SK-N-SH (cell line): ENCODE data around the gene OCSTAMP. TPM values are rescaled to one million over a fixed set of nuclear protein-coding genes. Genes with fewer than 3 reads are reported as not detected.

Source experiments
- CTCF ChIA-PET: fragments of 300-600, 350-600 bp; formaldehyde crosslinking; extraction: SDS; loops from one replicate; lab custom pipeline; 2021; lab: Yijun Ruan, JAX
- POLR2A ChIA-PET: fragments of 350-600 bp; sonication (Branson Sonifier 250); formaldehyde crosslinking; extraction: SDS; loops from one replicate; lab custom pipeline; 2020; ENCODE audit warnings: antibody characterized with exemption, inconsistent platforms; lab: Yijun Ruan, JAX
- DNase-seq: peaks from one replicate; pipeline ENCODE4 v3.0.0; 2012
- H2AFZ ChIP-seq: fragments of 200-600 bp; sonication (generic); 2 replicates; pipeline ENCODE4 v1.8.1; 2016; ENCODE audit warnings: antibody characterized with exemption, mild to moderate bottlenecking, low read depth
- H3F3A ChIP-seq: fragments of 200-600 bp; sonication (generic); replicated peaks from 2 replicates; pipeline ENCODE3; 2016; ENCODE audit warnings: antibody characterized with exemption, mild to moderate bottlenecking; ENCODE audit not compliant: insufficient read depth
- H3K27ac ChIP-seq, 2 experiments: fragments of 200-500 bp in 1 of 2; fragments of 200-600 bp in 1 of 2; sonication (Bioruptor generic) in 1 of 2; sonication (generic), shearing (Covaris generic) in 1 of 2; 2 replicates each; pipeline versions ENCODE4 v1.5.1 to v1.6.1; 2014 to 2016; ENCODE audit warnings: low read depth in 2 of 2, inconsistent platforms in 1 of 2, low read length in 1 of 2, mild to moderate bottlenecking in 1 of 2, mixed read lengths in 1 of 2
- H3K27me3 ChIP-seq: fragments of 200-600 bp; sonication (generic), shearing (Covaris generic); 2 replicates; pipeline ENCODE4 v1.6.1; 2016; ENCODE audit warnings: mixed run types; ENCODE audit not compliant: insufficient read depth
- H3K36me3 ChIP-seq, 2 experiments: fragments of 200-500 bp in 1 of 2; fragments of 200-600 bp in 1 of 2; sonication (Bioruptor generic) in 1 of 2; sonication (generic) in 1 of 2; replicated peaks in 1 of 2; 2 replicates each; pipeline versions ENCODE3 to v1.5.1; 2014 to 2016; ENCODE audit warnings: low read length in 1 of 2, mild to moderate bottlenecking in 1 of 2; ENCODE audit not compliant: insufficient read depth in 2 of 2, control insufficient read depth in 1 of 2
- H3K4me1 ChIP-seq, 2 experiments: fragments of 200-500 bp in 1 of 2; fragments of 200-600 bp in 1 of 2; sonication (Bioruptor generic) in 1 of 2; sonication (generic), shearing (Covaris generic) in 1 of 2; 2 replicates each; pipeline versions ENCODE4 v1.5.1 to v1.6.1; 2014 to 2016; ENCODE audit warnings: low read depth in 1 of 2, low read length in 1 of 2, mixed run types in 1 of 2; ENCODE audit not compliant: insufficient read depth in 2 of 2, control insufficient read depth in 1 of 2
- H3K4me2 ChIP-seq: fragments of 200-600 bp; sonication (generic), shearing (Covaris generic); 2 replicates; pipeline ENCODE4 v1.6.1; 2017; ENCODE audit warnings: mixed run types
- H3K4me3 ChIP-seq, 2 experiments: fragments of 200-500 bp in 1 of 2; fragments of 200-600 bp in 1 of 2; sonication (Bioruptor generic) in 1 of 2; sonication (generic), shearing (Covaris generic) in 1 of 2; 2 replicates each; pipeline versions ENCODE4 v1.5.1 to v1.8.1; 2014 to 2016; ENCODE audit warnings: low read depth in 2 of 2, inconsistent platforms in 1 of 2, low read length in 1 of 2, mild to moderate bottlenecking in 1 of 2, mixed read lengths in 1 of 2, moderate library complexity in 1 of 2
- H3K79me2 ChIP-seq: fragments of 200-600 bp; sonication (generic); 2 replicates; pipeline ENCODE4 v1.8.1; 2017; ENCODE audit warnings: mild to moderate bottlenecking; ENCODE audit not compliant: insufficient read depth
- H3K9ac ChIP-seq: fragments of 200-600 bp; sonication (generic); 2 replicates; pipeline ENCODE4 v1.6.1; 2017; ENCODE audit warnings: mixed run types
- H3K9me2 ChIP-seq: fragments of 200-600 bp; sonication (generic); 2 replicates; pipeline ENCODE4 v1.6.1; 2017; ENCODE audit warnings: mixed run types
- H3K9me3 ChIP-seq: fragments of 200-600 bp; sonication (generic); 2 replicates; pipeline ENCODE4 v1.6.1; 2017; ENCODE audit warnings: mixed run types, mild to moderate bottlenecking, moderate library complexity
- H4K20me1 ChIP-seq: fragments of 200-600 bp; sonication (generic); 2 replicates; pipeline ENCODE4 v1.6.1; 2017; ENCODE audit warnings: mild to moderate bottlenecking, mixed run types; ENCODE audit not compliant: insufficient read depth
- CTCF ChIP-seq: fragments of 200-600 bp; sonication (generic); IDR thresholded peaks from 2 replicates; pipeline ENCODE4 v1.6.1; 2017; ENCODE audit warnings: antibody characterized with exemption, mild to moderate bottlenecking, moderate library complexity
- FOSL2 ChIP-seq: IDR thresholded peaks from 2 replicates; pipeline ENCODE4 v1.4.0; 2012; ENCODE audit warnings: low read depth, mild to moderate bottlenecking, moderate library complexity, borderline replicate concordance
- FOXJ3 ChIP-seq: sonication (generic); formaldehyde crosslinking; IDR thresholded peaks from 2 replicates; pipeline ENCODE4 v1.5.1; 2020; ENCODE audit warnings: mild to moderate bottlenecking, missing genetic modification reagents
- FOXM1 ChIP-seq: IDR thresholded peaks from 2 replicates; pipeline ENCODE4 v1.4.0; 2012; ENCODE audit warnings: low read depth, mild to moderate bottlenecking
- GABPA ChIP-seq: IDR thresholded peaks from 2 replicates; pipeline ENCODE4 v1.4.0; 2012; ENCODE audit warnings: low read depth, mild to moderate bottlenecking
- IRF3 ChIP-seq: fragments of 150-350 bp; IDR thresholded peaks from 2 replicates; pipeline ENCODE4 v1.6.1; 2016; ENCODE audit warnings: mild to moderate bottlenecking, low read depth, low read length
- MEF2A ChIP-seq: IDR thresholded peaks from 2 replicates; pipeline ENCODE4 v1.4.0; 2012; ENCODE audit warnings: low read depth, borderline replicate concordance
- PBX3 ChIP-seq: IDR thresholded peaks from 2 replicates; pipeline ENCODE4; 2012
- REST ChIP-seq: IDR thresholded peaks from 2 replicates; pipeline ENCODE4 v1.6.1; 2012; ENCODE audit warnings: mild to moderate bottlenecking, low read depth, low read length, moderate library complexity
- RFX5 ChIP-seq: IDR thresholded peaks from 2 replicates; pipeline ENCODE4 v1.6.1; 2012; ENCODE audit warnings: mild to moderate bottlenecking, improper control_type of control experiment, low read length
- SIN3A ChIP-seq: IDR thresholded peaks from 2 replicates; pipeline ENCODE4 v1.6.1; 2012; ENCODE audit warnings: low read depth, mild to moderate bottlenecking, low read length, moderate library complexity, borderline replicate concordance
- SMC3 ChIP-seq: IDR thresholded peaks from 2 replicates; pipeline ENCODE4 v1.6.1; 2012; ENCODE audit warnings: low read depth, low read length, improper control_type of control experiment
- TAF1 ChIP-seq: IDR thresholded peaks from 2 replicates; pipeline ENCODE4 v1.6.1; 2012; ENCODE audit warnings: low read depth, mild to moderate bottlenecking, low read length, moderate library complexity, borderline replicate concordance
- TCF12 ChIP-seq: IDR thresholded peaks from 2 replicates; pipeline ENCODE4 v1.4.0; 2012
- TEAD4 ChIP-seq: IDR thresholded peaks from 2 replicates; pipeline ENCODE4 v1.4.0; 2012; ENCODE audit warnings: mild to moderate bottlenecking, borderline replicate concordance; ENCODE audit not compliant: insufficient read depth
- USF1 ChIP-seq: IDR thresholded peaks from 2 replicates; pipeline ENCODE4 v1.4.0; 2012; ENCODE audit warnings: low read depth, borderline replicate concordance
- YY1 ChIP-seq: IDR thresholded peaks from 2 replicates; pipeline ENCODE4 v1.4.0; 2012; ENCODE audit warnings: low read depth, mild to moderate bottlenecking
- WGBS: methylation state at CpG from one replicate; pipeline ENCODE4 v1.1.6; 2017; ENCODE audit warnings: low lambda C conversion rate; 5-methylcytosine and 5-hydroxymethylcytosine counted together
- polyA plus RNA-seq, 3 experiments: library from polyadenylated mRNA; depleted of rRNA; stranded (reverse); fragments of >200 nt; gene quantifications; 2 replicates each; pipeline ENCODE4 v1.2.3, GENCODE V29; 2012
- TF ChIP-seq, protein P1 (sequence below): IDR thresholded peaks from 2 replicates; pipeline ENCODE4 v1.4.0; 2012; ENCODE audit warnings: low read depth, borderline replicate concordance
- TF ChIP-seq, protein P2 (sequence below): IDR thresholded peaks from 2 replicates; pipeline ENCODE4 v1.4.0; 2012; ENCODE audit warnings: low read depth

Gene OCSTAMP
- polyA plus RNA-seq, 1 of the 3 experiments (the other 2 are of a cell fraction): not detected

DNA sequence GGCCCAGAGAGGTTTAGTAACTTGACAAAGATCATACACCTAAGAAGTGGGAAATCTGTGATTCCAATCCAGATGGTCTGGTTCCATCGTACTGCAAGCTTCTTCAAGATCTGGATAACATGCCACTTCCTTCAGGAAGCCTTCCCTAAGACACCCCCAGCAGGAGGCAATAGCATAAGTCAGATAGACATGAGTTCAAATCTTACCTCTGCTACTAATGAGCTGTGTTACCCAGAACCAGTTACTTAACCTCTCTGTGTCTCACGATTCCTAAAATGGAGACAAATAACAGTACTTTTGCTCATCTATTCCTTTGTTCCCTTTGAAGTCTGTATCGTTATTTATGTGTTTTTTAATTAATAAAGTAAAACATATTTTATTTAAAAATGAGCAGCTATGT lies 22.3 kb upstream of the OCSTAMP start:
- Histone ChIP-seq H3K4me3 (no peak overlapping the region), H3K9me2 (no peaks in the 10 kb centered on the region), H3K4me2 (no peak overlapping the region), H3K4me1 (peaks cover 0 to 29% of the 10 kb centered on the region in 2 experiments; a peak in 1 of 4 replicates), H3K9me3 (no peaks in the 10 kb centered on the region), H4K20me1 (no peaks in the 10 kb centered on the region), H3K79me2 (no peaks in the 10 kb centered on the region), H3K27me3 (no peaks in the 10 kb centered on the region), H3K27ac (no peak overlapping the region), H3F3A (no peaks in the 10 kb centered on the region), H2AFZ (no peak overlapping the region), H3K9ac (no peak overlapping the region), H3K36me3 (no peaks in the 10 kb centered on the region)
- ChIA-PET POLR2A (no interaction called here), CTCF (interaction anchor here (0.9 to 4.3 kb wide), 6 partner anchors 10 to 108 kb away, joined by 3 to 21 read pairs (median 5); no protein-coding TSS in a partner anchor)
- WGBS: 37% methylated on average over 3 of the region's 3 CpGs
- TF ChIP-seq TAF1: no peak
- no peak for TF ChIP-seq GABPA
- no peak for TF ChIP-seq CTCF
- TF ChIP-seq IRF3: no peak
- no peak for TF ChIP-seq FOXJ3 (CRISPR knock-in tag)
- TF ChIP-seq PBX3: no peak
- TF ChIP-seq, protein P1, sequence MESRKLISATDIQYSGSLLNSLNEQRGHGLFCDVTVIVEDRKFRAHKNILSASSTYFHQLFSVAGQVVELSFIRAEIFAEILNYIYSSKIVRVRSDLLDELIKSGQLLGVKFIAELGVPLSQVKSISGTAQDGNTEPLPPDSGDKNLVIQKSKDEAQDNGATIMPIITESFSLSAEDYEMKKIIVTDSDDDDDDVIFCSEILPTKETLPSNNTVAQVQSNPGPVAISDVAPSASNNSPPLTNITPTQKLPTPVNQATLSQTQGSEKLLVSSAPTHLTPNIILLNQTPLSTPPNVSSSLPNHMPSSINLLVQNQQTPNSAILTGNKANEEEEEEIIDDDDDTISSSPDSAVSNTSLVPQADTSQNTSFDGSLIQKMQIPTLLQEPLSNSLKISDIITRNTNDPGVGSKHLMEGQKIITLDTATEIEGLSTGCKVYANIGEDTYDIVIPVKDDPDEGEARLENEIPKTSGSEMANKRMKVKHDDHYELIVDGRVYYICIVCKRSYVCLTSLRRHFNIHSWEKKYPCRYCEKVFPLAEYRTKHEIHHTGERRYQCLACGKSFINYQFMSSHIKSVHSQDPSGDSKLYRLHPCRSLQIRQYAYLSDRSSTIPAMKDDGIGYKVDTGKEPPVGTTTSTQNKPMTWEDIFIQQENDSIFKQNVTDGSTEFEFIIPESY: no peak
- TF ChIP-seq, protein P2, sequence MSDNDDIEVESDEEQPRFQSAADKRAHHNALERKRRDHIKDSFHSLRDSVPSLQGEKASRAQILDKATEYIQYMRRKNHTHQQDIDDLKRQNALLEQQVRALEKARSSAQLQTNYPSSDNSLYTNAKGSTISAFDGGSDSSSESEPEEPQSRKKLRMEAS: no peak
- no peak for TF ChIP-seq RFX5
- TF ChIP-seq MEF2A: no peak
- TF ChIP-seq REST: no peak
- no peak for TF ChIP-seq FOSL2
- TF ChIP-seq SMC3: no peak
- no peak for TF ChIP-seq TEAD4
- TF ChIP-seq TCF12: no peak
- TF ChIP-seq YY1: no peak
- TF ChIP-seq SIN3A: no peak
- TF ChIP-seq USF1: no peak
- no peak for TF ChIP-seq FOXM1
- no peak for DNase-seq
